ENCODE results near the gene TUBA3E.
"Not testable (repeated sequence)": the region's sequence is repeated elsewhere in the genome, so short reads cannot be mapped to it uniquely, and the experiment has no call there.

The TUBA3E gene

DNA sequence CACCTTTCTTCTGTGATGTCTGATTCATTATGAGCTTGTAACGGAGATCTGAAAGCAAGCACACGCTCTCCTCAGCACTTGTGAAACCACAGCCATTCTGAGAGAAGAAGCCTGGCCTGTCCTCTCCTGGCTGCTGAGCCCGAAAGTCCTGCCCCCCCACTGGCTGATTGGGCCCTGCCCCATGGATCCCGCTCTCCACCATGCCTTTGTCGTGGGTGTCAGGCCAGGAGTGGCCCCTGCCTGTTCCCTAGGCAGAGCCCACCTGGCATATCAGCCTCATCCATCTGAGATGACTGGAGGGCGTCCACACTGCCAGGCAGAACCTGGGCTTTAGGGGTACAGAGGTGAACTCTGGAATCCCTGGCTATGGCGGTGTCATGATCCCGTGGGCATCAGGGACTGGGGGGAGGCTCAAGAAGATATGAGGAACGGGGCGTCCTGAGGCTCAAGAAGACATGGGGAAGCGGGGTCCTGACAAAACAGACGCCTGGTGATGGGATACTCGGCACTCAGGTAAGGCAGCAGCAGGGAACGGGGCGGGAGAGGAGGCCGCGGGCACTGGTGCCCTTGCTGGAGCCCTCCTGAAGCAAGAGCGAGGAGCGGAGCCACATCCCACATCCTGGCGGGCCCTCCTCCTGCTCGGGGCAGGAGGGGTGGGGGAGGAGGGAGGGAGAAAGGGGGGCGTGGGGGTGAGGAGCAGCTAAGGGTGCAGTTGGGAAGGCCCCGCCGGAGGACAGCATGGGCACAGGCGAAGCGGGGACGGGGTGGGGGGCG lies 54.8 kb downstream of the TUBA3E start:
- not testable (repeated sequence) for H3F3A ChIP-seq (ENCODE audit: control insufficient read depth, insufficient read depth); H3K27ac ChIP-seq (ENCODE audit: low read depth, low read length); H3K36me3 ChIP-seq (ENCODE audit: control insufficient read depth, low read length); H3K9me3 ChIP-seq (ENCODE audit: control insufficient read depth, insufficient read depth, low read length); H3K27me3 ChIP-seq (ENCODE audit: control insufficient read depth, low read length); H3K4me1 ChIP-seq (ENCODE audit: control insufficient read depth, low read length); H3K79me2 ChIP-seq (ENCODE audit: control insufficient read depth, low read length); H3K4me3 ChIP-seq (ENCODE audit: low read length); H4K20me1 ChIP-seq (ENCODE audit: control insufficient read depth, insufficient read depth, low read depth, low read length); H3K9me2 ChIP-seq (replicated peaks; ENCODE audit: control insufficient read depth, low read length)
- H3K4me2 ChIP-seq (ENCODE audit: low read length), result peak overlapping the region; percentile 59; the same call in 1 of the 2 replicates

DNA sequence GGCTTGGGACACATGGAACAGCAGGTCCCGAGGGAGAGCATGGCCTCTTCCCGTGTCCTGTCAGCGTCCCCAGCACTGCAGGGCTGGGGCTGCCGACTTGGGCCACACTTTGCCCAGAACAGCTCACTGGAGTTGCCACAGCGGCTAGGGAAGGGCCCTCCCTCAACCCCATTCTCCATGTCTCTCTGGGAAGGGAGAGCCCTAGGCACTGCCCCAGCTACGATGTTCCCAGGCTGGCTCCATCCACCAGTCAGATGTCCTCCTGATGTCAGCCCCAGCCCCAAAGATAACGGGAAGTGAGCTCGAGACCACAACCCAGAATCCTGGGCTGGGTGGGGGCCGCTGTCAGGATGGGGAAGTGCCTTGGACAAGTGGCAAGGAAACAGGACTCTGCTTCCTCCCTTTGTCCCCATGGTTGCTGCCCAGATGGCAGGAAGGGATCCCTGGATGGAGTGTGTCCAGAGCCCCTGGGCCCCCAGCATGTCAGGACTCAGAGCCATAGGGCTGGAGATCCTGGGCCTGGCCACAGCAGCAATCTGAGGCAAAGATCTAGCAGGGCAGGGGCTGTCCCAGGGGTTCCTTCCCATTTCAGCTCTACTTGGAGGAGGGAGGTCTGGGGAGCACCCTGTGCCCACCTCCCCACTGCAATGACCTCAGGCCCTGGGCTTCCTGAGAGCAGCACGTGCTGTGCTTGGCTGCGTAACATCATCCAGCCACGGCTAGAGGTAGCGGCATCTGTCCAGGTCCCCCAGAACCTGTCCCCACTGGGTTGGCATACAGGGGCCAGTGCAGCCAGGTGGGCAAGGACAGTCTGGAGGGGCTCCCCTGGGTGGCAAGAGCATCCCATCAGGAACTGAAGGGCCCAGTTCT lies 55.6 kb downstream of the TUBA3E start:
- not testable (repeated sequence) for H4K20me1 ChIP-seq (ENCODE audit: control insufficient read depth, insufficient read depth, low read depth, low read length); H3K27ac ChIP-seq (ENCODE audit: low read depth, low read length); H3K36me3 ChIP-seq (ENCODE audit: control insufficient read depth, low read length); H3K4me2 ChIP-seq (ENCODE audit: low read length); H3K79me2 ChIP-seq (ENCODE audit: control insufficient read depth, low read length); H3K9me2 ChIP-seq (replicated peaks; ENCODE audit: control insufficient read depth, low read length); H3K27me3 ChIP-seq (ENCODE audit: control insufficient read depth, low read length); H3K4me1 ChIP-seq (ENCODE audit: control insufficient read depth, low read length); H3F3A ChIP-seq (ENCODE audit: control insufficient read depth, insufficient read depth); H3K9me3 ChIP-seq (ENCODE audit: control insufficient read depth, insufficient read depth, low read length); H3K4me3 ChIP-seq (ENCODE audit: low read length)

All from DOHH2 (cell line).